Measurements from ENCODE around the gene C14orf119.

C14orf119 gene

DNA sequence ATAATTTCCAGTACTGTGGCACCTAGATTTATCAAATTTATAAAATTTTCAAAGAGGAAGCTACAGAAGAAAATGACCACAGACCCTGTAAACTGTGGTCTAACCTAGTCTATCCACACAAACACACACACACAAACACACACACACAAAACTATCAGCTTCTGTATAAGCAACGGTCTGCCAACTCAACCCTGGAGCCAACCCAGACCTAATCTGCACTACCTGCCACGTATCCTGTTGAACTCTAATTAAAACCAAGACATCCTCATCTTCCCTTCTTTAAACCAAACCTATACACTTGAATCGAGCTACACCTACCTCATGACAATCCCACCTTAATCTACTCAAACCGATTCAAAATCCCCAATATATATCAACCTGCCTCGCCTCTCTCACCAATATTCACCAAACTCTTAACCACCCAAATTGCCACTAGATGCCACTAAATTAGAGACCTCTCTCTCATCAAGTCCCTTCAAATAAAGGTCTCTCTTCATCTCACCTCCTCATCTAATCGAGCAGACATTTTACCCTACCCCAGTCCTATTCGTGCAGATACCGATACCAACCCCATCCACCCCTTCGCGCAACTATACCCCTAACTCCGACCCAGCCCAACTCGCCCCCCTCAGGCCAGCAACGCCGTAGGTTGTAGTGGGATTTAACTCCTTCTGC, 1.2 kb upstream of the C14orf119 start:
- Histone ChIP-seq H4K20me1 (ENCODE audit: control insufficient read depth, insufficient read depth, low read depth, low read length) (peaks cover 14% of the 10 kb centered on the region), H3K4me1 (ENCODE audit: control insufficient read depth, low read length) (peaks cover 24% of the 10 kb centered on the region)

DNA sequence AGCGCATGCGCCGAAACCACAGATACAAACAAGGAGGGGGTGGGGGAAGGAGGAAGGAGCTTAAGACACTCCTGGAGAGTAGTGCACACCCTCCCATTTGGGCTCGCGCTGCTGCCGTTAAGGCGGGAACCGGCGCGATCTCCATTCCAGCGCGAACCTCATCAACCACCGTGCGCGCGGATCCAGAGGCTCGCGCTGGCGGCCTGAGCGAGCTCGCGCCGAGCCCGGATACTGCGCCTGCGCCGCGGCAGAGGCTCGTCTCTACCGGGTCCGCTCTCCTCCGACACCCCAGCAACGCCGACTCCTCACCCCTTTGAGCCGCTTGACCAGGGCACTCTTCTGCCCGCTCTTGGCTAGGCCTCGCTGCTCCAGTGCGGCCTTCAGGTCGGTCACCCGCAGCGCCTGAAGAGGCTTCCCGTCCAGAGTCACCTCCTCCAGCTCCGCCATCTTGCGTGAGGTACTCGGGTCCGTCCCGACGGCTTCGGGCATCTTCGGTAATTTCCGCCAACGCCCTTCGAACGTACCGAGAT, 574 bp upstream of the C14orf119 start, which contains the start of gene ACIN1:
Gene ACIN1, minus strand, starts transcription at position 471 of the 530 bp plus-strand sequence. Its CDS starts 24 bp downstream, at position 447.
- H3K4me2 ChIP-seq (ENCODE audit: low read length) = peak within 1 kb of the TSS; percentile 75
- H3K9me3 ChIP-seq (ENCODE audit: control insufficient read depth, insufficient read depth, low read length) = no peaks in the 10 kb centered on the region
- H3K27ac ChIP-seq (ENCODE audit: low read depth, low read length) = peak within 1 kb of the TSS; percentile 80
- H3K4me3 ChIP-seq (ENCODE audit: low read length) = peak within 1 kb of the TSS; percentile 85
- TF ChIP-seq, protein P1, sequence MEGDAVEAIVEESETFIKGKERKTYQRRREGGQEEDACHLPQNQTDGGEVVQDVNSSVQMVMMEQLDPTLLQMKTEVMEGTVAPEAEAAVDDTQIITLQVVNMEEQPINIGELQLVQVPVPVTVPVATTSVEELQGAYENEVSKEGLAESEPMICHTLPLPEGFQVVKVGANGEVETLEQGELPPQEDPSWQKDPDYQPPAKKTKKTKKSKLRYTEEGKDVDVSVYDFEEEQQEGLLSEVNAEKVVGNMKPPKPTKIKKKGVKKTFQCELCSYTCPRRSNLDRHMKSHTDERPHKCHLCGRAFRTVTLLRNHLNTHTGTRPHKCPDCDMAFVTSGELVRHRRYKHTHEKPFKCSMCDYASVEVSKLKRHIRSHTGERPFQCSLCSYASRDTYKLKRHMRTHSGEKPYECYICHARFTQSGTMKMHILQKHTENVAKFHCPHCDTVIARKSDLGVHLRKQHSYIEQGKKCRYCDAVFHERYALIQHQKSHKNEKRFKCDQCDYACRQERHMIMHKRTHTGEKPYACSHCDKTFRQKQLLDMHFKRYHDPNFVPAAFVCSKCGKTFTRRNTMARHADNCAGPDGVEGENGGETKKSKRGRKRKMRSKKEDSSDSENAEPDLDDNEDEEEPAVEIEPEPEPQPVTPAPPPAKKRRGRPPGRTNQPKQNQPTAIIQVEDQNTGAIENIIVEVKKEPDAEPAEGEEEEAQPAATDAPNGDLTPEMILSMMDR (IDR thresholded peaks at IDR 0.05; ENCODE audit: low read depth, low read length, poor library complexity, severe bottlenecking) = no peak
- no peak for TF ChIP-seq EZH2phosphoT487 (IDR thresholded peaks at IDR 0.05; ENCODE audit: borderline replicate concordance, low read length)
- H3K36me3 ChIP-seq (ENCODE audit: control insufficient read depth, low read length) = peaks cover 64% of the 10 kb centered on the region
- peaks cover 73% of the 10 kb centered on the region for H3K79me2 ChIP-seq (ENCODE audit: control insufficient read depth, low read length)
- H3K27me3 ChIP-seq (ENCODE audit: control insufficient read depth, low read length) = no peaks in the 10 kb centered on the region
- H3K9me2 ChIP-seq (replicated peaks; ENCODE audit: control insufficient read depth, low read length) = no peaks in the 10 kb centered on the region
- H3K4me1 ChIP-seq (ENCODE audit: control insufficient read depth, low read length) = peaks cover 24% of the 10 kb centered on the region
- no peaks in the 10 kb centered on the region for H3F3A ChIP-seq (ENCODE audit: control insufficient read depth, insufficient read depth)
- H4K20me1 ChIP-seq (ENCODE audit: control insufficient read depth, insufficient read depth, low read depth, low read length) = peaks cover 14% of the 10 kb centered on the region

More for the DNA sequence above, 1.2 kb upstream of the C14orf119 start:
- Histone ChIP-seq H3K9me2 (replicated peaks; ENCODE audit: control insufficient read depth, low read length) (no peaks in the 10 kb centered on the region), H3F3A (ENCODE audit: control insufficient read depth, insufficient read depth) (no peaks in the 10 kb centered on the region), H3K4me3 (ENCODE audit: low read length) (peak overlapping the region; percentile 85), H3K36me3 (ENCODE audit: control insufficient read depth, low read length) (peaks cover 70% of the 10 kb centered on the region), H3K4me2 (ENCODE audit: low read length) (peak overlapping the region; percentile 75), H3K79me2 (ENCODE audit: control insufficient read depth, low read length) (peaks cover 74% of the 10 kb centered on the region), H3K27me3 (ENCODE audit: control insufficient read depth, low read length) (no peaks in the 10 kb centered on the region), H3K27ac (ENCODE audit: low read depth, low read length) (peak overlapping the region; percentile 80), H3K9me3 (ENCODE audit: control insufficient read depth, insufficient read depth, low read length) (no peaks in the 10 kb centered on the region)
- no peak for TF ChIP-seq EZH2phosphoT487 (IDR thresholded peaks at IDR 0.05; ENCODE audit: borderline replicate concordance, low read length)
- TF ChIP-seq, protein P1 (IDR thresholded peaks at IDR 0.05; ENCODE audit: low read depth, low read length, poor library complexity, severe bottlenecking) = peak; percentile 65

DNA sequence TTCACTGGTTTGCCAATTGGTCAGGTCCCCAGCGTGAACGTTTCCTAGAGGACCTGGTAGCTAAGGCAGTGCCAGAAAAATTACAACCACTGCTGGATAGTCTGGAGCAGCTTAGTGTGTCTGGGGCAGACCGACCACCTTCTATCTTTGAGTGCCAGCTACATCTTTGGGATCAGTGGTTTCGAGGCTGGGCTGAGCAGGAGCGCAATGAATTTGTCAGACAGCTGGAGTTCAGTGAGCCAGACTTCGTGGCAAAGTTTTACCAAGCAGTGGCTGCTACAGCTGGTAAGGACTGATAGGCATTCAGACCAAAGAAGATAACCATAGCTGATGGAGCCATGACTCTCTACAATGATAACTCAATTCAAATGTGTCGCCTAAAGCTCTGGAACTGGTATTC, 2.5 kb downstream of the C14orf119 start:
- Histone ChIP-seq H3K9me3 (ENCODE audit: control insufficient read depth, insufficient read depth, low read length) (no peaks in the 10 kb centered on the region), H4K20me1 (ENCODE audit: control insufficient read depth, insufficient read depth, low read depth, low read length) (peaks cover 14% of the 10 kb centered on the region), H3K4me1 (ENCODE audit: control insufficient read depth, low read length) (peaks cover 24% of the 10 kb centered on the region), H3K27ac (ENCODE audit: low read depth, low read length) (no peak overlapping the region), H3K4me3 (ENCODE audit: low read length) (no peak overlapping the region), H3K4me2 (ENCODE audit: low read length) (no peak overlapping the region), H3K79me2 (ENCODE audit: control insufficient read depth, low read length) (peaks cover 51% of the 10 kb centered on the region), H3K9me2 (replicated peaks; ENCODE audit: control insufficient read depth, low read length) (no peaks in the 10 kb centered on the region), H3K27me3 (ENCODE audit: control insufficient read depth, low read length) (no peaks in the 10 kb centered on the region), H3F3A (ENCODE audit: control insufficient read depth, insufficient read depth) (no peaks in the 10 kb centered on the region), H3K36me3 (ENCODE audit: control insufficient read depth, low read length) (peaks cover 35% of the 10 kb centered on the region)
- TF ChIP-seq, protein P1 (IDR thresholded peaks at IDR 0.05; ENCODE audit: low read depth, low read length, poor library complexity, severe bottlenecking) = no peak
- TF ChIP-seq EZH2phosphoT487 (IDR thresholded peaks at IDR 0.05; ENCODE audit: borderline replicate concordance, low read length) = no peak
